Activated T-helper 1 cell treated with anti-CD3 and anti-CD28 coated beads, Interleukin-12 subunit alpha, Interleukin-12 subunit beta, Interleukin-2, Interleukin-4 antibody, amounts not matched to agents 30 ng/mL and 10 ng/mL and 1 ng/mL, durations not matched to agents 14 hours and 24 hours and 36 hours (primary cell): ENCODE results near the gene FANCI. TPM values are rescaled to one million over a fixed set of nuclear protein-coding genes. Genes with fewer than 3 reads are reported as not detected.
A peak's percentile ranks its signal among the peaks of the same experiment; 100 is the strongest.

Source experiments
- DNase-seq: peaks from one replicate; pipeline ENCODE4 v3.0.0; 2021; ENCODE audit warnings: low spot score
- H3K27ac Mint-ChIP-seq: one replicate; pipeline ENCODE4 v1.8.0; 2021; ENCODE audit warnings: mild to moderate bottlenecking, mixed read lengths
- H3K27me3 Mint-ChIP-seq: one replicate; pipeline ENCODE4 v1.8.0; 2022; ENCODE audit warnings: mild to moderate bottlenecking, moderate library complexity, mixed read lengths; ENCODE audit not compliant: insufficient read depth
- H3K36me3 Mint-ChIP-seq: one replicate; pipeline ENCODE4 v1.8.0; 2021; ENCODE audit warnings: low read depth, mixed read lengths
- H3K4me1 Mint-ChIP-seq: one replicate; pipeline ENCODE4 v1.8.0; 2021; ENCODE audit warnings: low read depth, mixed read lengths
- H3K4me3 Mint-ChIP-seq: one replicate; pipeline ENCODE4 v1.8.0; 2021; ENCODE audit warnings: mild to moderate bottlenecking, moderate library complexity, mixed read lengths
- H3K9me3 Mint-ChIP-seq: one replicate; pipeline ENCODE4 v1.8.0; 2021; ENCODE audit warnings: mixed read lengths
- intact Hi-C: fragments of 100-400 bp; cut with micrococcal nuclease; formaldehyde crosslinking; loops from one replicate; pipeline ENCODE4 v1.15.1; 2024
- total RNA-seq: library from RNA; stranded (reverse); gene quantifications from 2 replicates; pipeline ENCODE4 v1.2.3, GENCODE V29; 2022

The FANCI gene
- total RNA-seq, 1 donor from 2014 or later = 167 TPM

- Mint-ChIP-seq H3K4me3 (no peak overlapping the region), H3K9me3 (no peaks in the 10 kb centered on the region), H3K27me3 (no peaks in the 10 kb centered on the region), H3K27ac (no peak overlapping the region), H3K4me1 (no peaks in the 10 kb centered on the region), H3K36me3 (peaks cover 52% of the 10 kb centered on the region)
- intact Hi-C loops = no loop called here
- no peak for DNase-seq
Measured at GRCh38 chr15:89291934-89292438, 48.2 kb downstream of the FANCI start.

GRCh38 chr15:89293012-89293411 lies 49.2 kb downstream of the FANCI start:
- Mint-ChIP-seq H3K27me3 (no peaks in the 10 kb centered on the region), H3K4me3 (no peak overlapping the region), H3K9me3 (no peaks in the 10 kb centered on the region), H3K27ac (no peak overlapping the region), H3K4me1 (peaks cover 4% of the 10 kb centered on the region), H3K36me3 (peaks cover 50% of the 10 kb centered on the region)
- no peak for DNase-seq
- intact Hi-C loops = no loop called here

- Mint-ChIP-seq H3K36me3 (peaks cover 54% of the 10 kb centered on the region), H3K4me3 (no peak overlapping the region), H3K4me1 (peaks cover 58% of the 10 kb centered on the region), H3K27ac (no peak overlapping the region), H3K27me3 (no peaks in the 10 kb centered on the region), H3K9me3 (peaks cover 4% of the 10 kb centered on the region)
- DNase-seq = no peak
- intact Hi-C loops = loop anchor here (2.0 to 5.0 kb wide), 2 partner anchors 32 to 55 kb away; partner anchors contain the start of gene POLG
Measured at GRCh38 chr15:89299896-89300295, 56.1 kb downstream of the FANCI start.

- Mint-ChIP-seq H3K27ac (peak overlapping the region; percentile 88), H3K4me1 (peaks cover 58% of the 10 kb centered on the region), H3K36me3 (peaks cover 58% of the 10 kb centered on the region), H3K9me3 (peaks cover 4% of the 10 kb centered on the region), H3K27me3 (no peaks in the 10 kb centered on the region), H3K4me3 (peak overlapping the region; percentile 20)
- intact Hi-C loops = loop anchor here (1.0 to 2.0 kb wide), 2 partner anchors 57 to 94 kb away; no protein-coding TSS in a partner anchor
- no peak for DNase-seq
Measured at GRCh38 chr15:89301304-89302089, 57.7 kb downstream of the FANCI start.

GRCh38 chr15:89303986-89304385 lies 60.2 kb downstream of the FANCI start:
- Mint-ChIP-seq H3K4me1 (peaks cover 54% of the 10 kb centered on the region), H3K27ac (peak overlapping the region; percentile 13), H3K27me3 (no peaks in the 10 kb centered on the region), H3K4me3 (no peak overlapping the region), H3K36me3 (peaks cover 66% of the 10 kb centered on the region), H3K9me3 (no peaks in the 10 kb centered on the region)
- intact Hi-C loops = no loop called here
- DNase-seq = no peak

GRCh38 chr15:89305395-89305794 lies 61.6 kb downstream of the FANCI start:
- intact Hi-C loops = no loop called here
- Mint-ChIP-seq H3K4me1 (peaks cover 47% of the 10 kb centered on the region), H3K27me3 (no peaks in the 10 kb centered on the region), H3K27ac (no peak overlapping the region), H3K4me3 (no peak overlapping the region), H3K36me3 (peaks cover 64% of the 10 kb centered on the region), H3K9me3 (no peaks in the 10 kb centered on the region)
- DNase-seq = no peak

GRCh38 chr15:89307046-89307587 lies 63.3 kb downstream of the FANCI start:
- no peaks in the 10 kb centered on the region for H3K9me3 Mint-ChIP-seq
- H3K36me3 Mint-ChIP-seq = peaks cover 62% of the 10 kb centered on the region
- no peak for DNase-seq
- intact Hi-C loops = no loop called here
- peaks cover 32% of the 10 kb centered on the region for H3K4me1 Mint-ChIP-seq
- H3K27ac Mint-ChIP-seq = peak overlapping the region; percentile 26
- no peak overlapping the region for H3K4me3 Mint-ChIP-seq
- H3K27me3 Mint-ChIP-seq = no peaks in the 10 kb centered on the region

- DNase-seq = no peak
- no peaks in the 10 kb centered on the region for H3K9me3 Mint-ChIP-seq
- H3K27me3 Mint-ChIP-seq = no peaks in the 10 kb centered on the region
- peaks cover 30% of the 10 kb centered on the region for H3K4me1 Mint-ChIP-seq
- peak overlapping the region; percentile 31 for H3K27ac Mint-ChIP-seq
- peaks cover 66% of the 10 kb centered on the region for H3K36me3 Mint-ChIP-seq
- no peak overlapping the region for H3K4me3 Mint-ChIP-seq
- intact Hi-C loops = no loop called here
Measured at GRCh38 chr15:89307791-89308190, 64.0 kb downstream of the FANCI start.

- H3K4me3 Mint-ChIP-seq = no peak overlapping the region
- peaks cover 26% of the 10 kb centered on the region for H3K4me1 Mint-ChIP-seq
- peak overlapping the region; percentile 31 for H3K27ac Mint-ChIP-seq
- H3K9me3 Mint-ChIP-seq = no peaks in the 10 kb centered on the region
- no peak for DNase-seq
- intact Hi-C loops = no loop called here
- H3K27me3 Mint-ChIP-seq = no peaks in the 10 kb centered on the region
- peaks cover 66% of the 10 kb centered on the region for H3K36me3 Mint-ChIP-seq
Measured at GRCh38 chr15:89308236-89308635, 64.5 kb downstream of the FANCI start.

GRCh38 chr15:89309993-89310392 lies 66.2 kb downstream of the FANCI start:
- intact Hi-C loops = no loop called here
- H3K27me3 Mint-ChIP-seq = no peaks in the 10 kb centered on the region
- no peak overlapping the region for H3K4me3 Mint-ChIP-seq
- H3K36me3 Mint-ChIP-seq = peaks cover 68% of the 10 kb centered on the region
- H3K4me1 Mint-ChIP-seq = peaks cover 16% of the 10 kb centered on the region
- H3K9me3 Mint-ChIP-seq = no peaks in the 10 kb centered on the region
- H3K27ac Mint-ChIP-seq = peak overlapping the region; percentile 14
- DNase-seq = no peak

GRCh38 chr15:89315375-89315929 lies 71.7 kb downstream of the FANCI start:
- Mint-ChIP-seq H3K36me3 (peaks cover 69% of the 10 kb centered on the region), H3K4me1 (peaks cover 35% of the 10 kb centered on the region), H3K27ac (peak overlapping the region; percentile 61), H3K27me3 (no peaks in the 10 kb centered on the region), H3K9me3 (no peaks in the 10 kb centered on the region), H3K4me3 (no peak overlapping the region)
- intact Hi-C loops = loop anchor here (5.0 kb wide), 2 partner anchors 48 to 108 kb away; no protein-coding TSS in a partner anchor
- DNase-seq = no peak

GRCh38 chr15:89316504-89316903 lies 72.7 kb downstream of the FANCI start:
- H3K9me3 Mint-ChIP-seq = no peaks in the 10 kb centered on the region
- H3K27ac Mint-ChIP-seq = no peak overlapping the region
- H3K27me3 Mint-ChIP-seq = no peaks in the 10 kb centered on the region
- intact Hi-C loops = loop anchor here (5.0 kb wide), 2 partner anchors 49 to 109 kb away; no protein-coding TSS in a partner anchor
- H3K36me3 Mint-ChIP-seq = peaks cover 67% of the 10 kb centered on the region
- DNase-seq = no peak
- no peak overlapping the region for H3K4me3 Mint-ChIP-seq
- H3K4me1 Mint-ChIP-seq = peaks cover 33% of the 10 kb centered on the region

- peak overlapping the region; percentile 73 for H3K27ac Mint-ChIP-seq
- DNase-seq = no peak
- peaks cover 33% of the 10 kb centered on the region for H3K4me1 Mint-ChIP-seq
- no peaks in the 10 kb centered on the region for H3K27me3 Mint-ChIP-seq
- H3K36me3 Mint-ChIP-seq = peaks cover 66% of the 10 kb centered on the region
- H3K9me3 Mint-ChIP-seq = no peaks in the 10 kb centered on the region
- intact Hi-C loops = loop anchor here (5.0 kb wide), 2 partner anchors 50 to 110 kb away; no protein-coding TSS in a partner anchor
- H3K4me3 Mint-ChIP-seq = no peak overlapping the region
Measured at GRCh38 chr15:89317186-89317720, 73.5 kb downstream of the FANCI start.
